H9 (cell line): ENCODE measurements around the gene TRIM28. TPM values are rescaled to one million over a fixed set of nuclear protein-coding genes. Genes with fewer than 3 reads are reported as not detected.
A peak's percentile ranks its signal among the peaks of the same experiment; 100 is the strongest.

Experiments used
- DNase-seq: peaks from one replicate; pipeline ENCODE4 v3.0.0-alpha.2; 2017
- H2AFZ ChIP-seq: one replicate; pipeline ENCODE4 v1.6.1; 2013; ENCODE audit warnings: mild to moderate bottlenecking, low read length, control low read depth, moderate library complexity
- H2AK5ac ChIP-seq: 2 replicates; pipeline ENCODE4 v1.6.1; 2013; ENCODE audit warnings: low read length, control low read depth, mixed read lengths; ENCODE audit not compliant: insufficient read length
- H2BK120ac ChIP-seq: one replicate; pipeline ENCODE4 v1.6.1; 2013; ENCODE audit warnings: low read depth, mild to moderate bottlenecking, low read length, control low read depth, inconsistent platforms; ENCODE audit not compliant: poor library complexity, severe bottlenecking
- H2BK12ac ChIP-seq: 2 replicates; pipeline ENCODE4 v1.6.1; 2013; ENCODE audit warnings: low read length, control low read depth, mixed read lengths, low read depth; ENCODE audit not compliant: insufficient read length
- H2BK15ac ChIP-seq: 2 replicates; pipeline ENCODE4 v1.6.1; 2013; ENCODE audit warnings: low read depth, low read length, control low read depth
- H2BK20ac ChIP-seq: one replicate; pipeline ENCODE4 v1.6.1; 2013; ENCODE audit warnings: low read depth, mild to moderate bottlenecking, low read length, control low read depth, inconsistent platforms; ENCODE audit not compliant: poor library complexity, severe bottlenecking
- H2BK5ac ChIP-seq: 2 replicates; pipeline ENCODE4 v1.6.1; 2013; ENCODE audit warnings: low read length, control low read depth, mixed read lengths; ENCODE audit not compliant: insufficient read length
- H3K14ac ChIP-seq: 2 replicates; pipeline ENCODE4 v1.6.1; 2013; ENCODE audit warnings: low read length, control low read depth; ENCODE audit not compliant: insufficient read depth
- H3K18ac ChIP-seq: 2 replicates; pipeline ENCODE4 v1.6.1; 2013; ENCODE audit warnings: low read depth, mild to moderate bottlenecking, mixed read lengths, low read length, control low read depth; ENCODE audit not compliant: insufficient read length
- H3K23ac ChIP-seq: 2 replicates; pipeline ENCODE4 v1.6.1; 2013; ENCODE audit warnings: low read length, control low read depth, mixed read lengths, low read depth; ENCODE audit not compliant: insufficient read length
- H3K23me2 ChIP-seq: 2 replicates; pipeline ENCODE4 v1.6.1; 2013; ENCODE audit warnings: low read depth, mild to moderate bottlenecking, mixed read lengths, low read length, control low read depth; ENCODE audit not compliant: insufficient read length, poor library complexity, severe bottlenecking
- H3K27ac ChIP-seq: 2 replicates; pipeline ENCODE4 v1.5.1; 2013; ENCODE audit warnings: low read length, control low read depth, mixed read lengths, low read depth; ENCODE audit not compliant: insufficient read length
- H3K27me3 ChIP-seq: 2 replicates; pipeline ENCODE4 v1.6.1; 2013; ENCODE audit warnings: low read length, control low read depth, inconsistent platforms; ENCODE audit not compliant: insufficient read depth
- H3K4ac ChIP-seq: 2 replicates; pipeline ENCODE4 v1.6.1; 2013; ENCODE audit warnings: low read depth, mild to moderate bottlenecking, control low read depth, inconsistent platforms, low read length, moderate library complexity
- H3K4me1 ChIP-seq: 2 replicates; pipeline ENCODE4 v1.6.1; 2013; ENCODE audit warnings: low read length, control low read depth, inconsistent platforms; ENCODE audit not compliant: insufficient read depth
- H3K4me2 ChIP-seq: 2 replicates; pipeline ENCODE4 v1.6.1; 2013; ENCODE audit warnings: low read length, control low read depth, mixed read lengths; ENCODE audit not compliant: insufficient read length, insufficient read depth
- H3K56ac ChIP-seq: 2 replicates; pipeline ENCODE4 v1.6.1; 2013; ENCODE audit warnings: low read depth, mild to moderate bottlenecking, mixed read lengths, low read length, control low read depth; ENCODE audit not compliant: insufficient read length
- H3K79me1 ChIP-seq: 2 replicates; pipeline ENCODE4 v1.6.1; 2013; ENCODE audit warnings: low read depth, mild to moderate bottlenecking, moderate library complexity, low read length, control low read depth, inconsistent platforms; ENCODE audit not compliant: insufficient read depth, poor library complexity, severe bottlenecking
- H3K79me2 ChIP-seq: 2 replicates; pipeline ENCODE4 v1.6.1; 2013; ENCODE audit warnings: low read length, control low read depth, inconsistent platforms; ENCODE audit not compliant: insufficient read depth
- H3K9ac ChIP-seq: 2 replicates; pipeline ENCODE4 v1.6.1; 2013; ENCODE audit warnings: low read length, control low read depth, mixed read lengths; ENCODE audit not compliant: insufficient read length; ENCODE audit errors: extremely low read depth
- H3K9me3 ChIP-seq: one replicate; pipeline ENCODE4 v1.6.1; 2013; ENCODE audit warnings: low read depth, low read length, inconsistent platforms; ENCODE audit not compliant: control insufficient read depth
- H3T11ph ChIP-seq: one replicate; pipeline ENCODE4 v1.6.1; 2013; ENCODE audit warnings: mild to moderate bottlenecking, low read length, control low read depth, inconsistent platforms
- H4K20me1 ChIP-seq: one replicate; pipeline ENCODE4 v1.6.1; 2013; ENCODE audit not compliant: control insufficient read depth, insufficient read length, insufficient read depth
- H4K5ac ChIP-seq: 2 replicates; pipeline ENCODE4 v1.6.1; 2013; ENCODE audit warnings: low read depth, mild to moderate bottlenecking, mixed read lengths, low read length, control low read depth; ENCODE audit not compliant: insufficient read length
- H4K8ac ChIP-seq: replicated peaks from 2 replicates; pipeline ENCODE4 v1.6.1; 2013; ENCODE audit warnings: low read length, control low read depth, mixed read lengths, low read depth; ENCODE audit not compliant: insufficient read length
- H4K91ac ChIP-seq: 2 replicates; pipeline ENCODE4 v1.6.1; 2013; ENCODE audit warnings: low read depth, mild to moderate bottlenecking, moderate library complexity, mixed read lengths, low read length, control low read depth; ENCODE audit not compliant: insufficient read length
- H3K27ac Mint-ChIP-seq, 3 experiments: 2 replicates in 2 of 3; 3 replicates in 1 of 3; pipeline ENCODE4 v1.8.0; 2020 to 2021; ENCODE audit warnings: mixed read lengths in 3 of 3, mild to moderate bottlenecking in 1 of 3, moderate library complexity in 1 of 3
- H3K27me3 Mint-ChIP-seq: 2 replicates; pipeline ENCODE4 v1.8.0; 2021; ENCODE audit warnings: low read depth, mild to moderate bottlenecking, moderate library complexity, mixed read lengths
- H3K36me3 Mint-ChIP-seq, 3 experiments: 2 replicates in 2 of 3; 3 replicates in 1 of 3; pipeline ENCODE4 v1.8.0; 2020 to 2021; ENCODE audit warnings: low read depth in 3 of 3, mixed read lengths in 3 of 3; ENCODE audit not compliant: insufficient read depth in 1 of 3
- H3K4me1 Mint-ChIP-seq, 2 experiments: 2 replicates each; pipeline ENCODE4 v1.8.0; 2020; ENCODE audit warnings: mixed read lengths in 2 of 2
- H3K4me3 Mint-ChIP-seq, 2 experiments: 2 replicates in 1 of 2; 3 replicates in 1 of 2; pipeline ENCODE4 v1.8.0; 2020 to 2021; ENCODE audit warnings: mild to moderate bottlenecking in 2 of 2, mixed read lengths in 2 of 2, moderate library complexity in 1 of 2
- H3K9me3 Mint-ChIP-seq, 2 experiments: 2 replicates in 1 of 2; 3 replicates in 1 of 2; pipeline ENCODE4 v1.8.0; 2020; ENCODE audit warnings: mild to moderate bottlenecking in 2 of 2, mixed read lengths in 2 of 2, moderate library complexity in 1 of 2
- WGBS: extraction: QIAGEN DNeasy Blood & Tissue Kit; methylation state at CpG from one replicate; pipeline ENCODE4 v1.1.7; 2013; ENCODE audit warnings: missing lambda C conversion rate, low lambda C conversion rate, mixed read lengths; ENCODE audit not compliant: insufficient read length; ENCODE audit errors: extremely low coverage; 5-methylcytosine and 5-hydroxymethylcytosine counted together
- total RNA-seq: library from RNA; stranded (reverse); gene quantifications from 2 replicates; pipeline ENCODE4 v1.2.1, GENCODE V29; 2021
- TF ChIP-seq, protein P1 (sequence below): fragments of 200-600 bp; sonication (generic); conservative IDR thresholded peaks from 3 replicates; pipeline ENCODE4 v1.8.0; 2021; ENCODE audit warnings: antibody characterized with exemption, mild to moderate bottlenecking

The TRIM28 gene
- total RNA-seq, 1 experiment from 2014 or later = 1,084 TPM

- H3K56ac ChIP-seq = no peak overlapping the region
- H3K4me3 Mint-ChIP-seq = peak overlapping the region in 1 of 2 experiments; percentile 25; a peak in 1 of 5 replicates
- no peak overlapping the region for H3K18ac ChIP-seq
- no peak overlapping the region for H3K27ac ChIP-seq
- H2BK12ac ChIP-seq = no peak overlapping the region
- peaks cover under 1% of the 10 kb centered on the region; the same call in 1 of the 2 replicates for H3K79me2 ChIP-seq
- no peak overlapping the region for H4K8ac ChIP-seq
- H4K91ac ChIP-seq = no peak overlapping the region
- H2AK5ac ChIP-seq = no peak overlapping the region
- H3K27me3 Mint-ChIP-seq = peaks cover 5% of the 10 kb centered on the region
- H4K20me1 ChIP-seq = no peaks in the 10 kb centered on the region
- H3T11ph ChIP-seq = no peak overlapping the region
- H3K4me1 Mint-ChIP-seq = peaks cover 42% of the 10 kb centered on the region in 2 experiments
- no peaks in the 10 kb centered on the region for H3K27me3 ChIP-seq
- H3K9ac ChIP-seq = no peak overlapping the region
- H3K79me1 ChIP-seq = no peaks in the 10 kb centered on the region
- H2BK15ac ChIP-seq = no peak overlapping the region
- TF ChIP-seq, protein P1, sequence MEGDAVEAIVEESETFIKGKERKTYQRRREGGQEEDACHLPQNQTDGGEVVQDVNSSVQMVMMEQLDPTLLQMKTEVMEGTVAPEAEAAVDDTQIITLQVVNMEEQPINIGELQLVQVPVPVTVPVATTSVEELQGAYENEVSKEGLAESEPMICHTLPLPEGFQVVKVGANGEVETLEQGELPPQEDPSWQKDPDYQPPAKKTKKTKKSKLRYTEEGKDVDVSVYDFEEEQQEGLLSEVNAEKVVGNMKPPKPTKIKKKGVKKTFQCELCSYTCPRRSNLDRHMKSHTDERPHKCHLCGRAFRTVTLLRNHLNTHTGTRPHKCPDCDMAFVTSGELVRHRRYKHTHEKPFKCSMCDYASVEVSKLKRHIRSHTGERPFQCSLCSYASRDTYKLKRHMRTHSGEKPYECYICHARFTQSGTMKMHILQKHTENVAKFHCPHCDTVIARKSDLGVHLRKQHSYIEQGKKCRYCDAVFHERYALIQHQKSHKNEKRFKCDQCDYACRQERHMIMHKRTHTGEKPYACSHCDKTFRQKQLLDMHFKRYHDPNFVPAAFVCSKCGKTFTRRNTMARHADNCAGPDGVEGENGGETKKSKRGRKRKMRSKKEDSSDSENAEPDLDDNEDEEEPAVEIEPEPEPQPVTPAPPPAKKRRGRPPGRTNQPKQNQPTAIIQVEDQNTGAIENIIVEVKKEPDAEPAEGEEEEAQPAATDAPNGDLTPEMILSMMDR = no peak
- H3K4me2 ChIP-seq = no peak overlapping the region
- no peak overlapping the region for H2BK20ac ChIP-seq
- no peaks in the 10 kb centered on the region; a peak in 3 of 7 replicates for H3K36me3 Mint-ChIP-seq
- H3K14ac ChIP-seq = no peak overlapping the region
- no peak overlapping the region for H2AFZ ChIP-seq
- peaks cover 0 to 3% of the 10 kb centered on the region in 2 experiments; a peak in 1 of 5 replicates for H3K9me3 Mint-ChIP-seq
- WGBS = no CpG with 5 or more reads among the region's 3 CpGs
- peaks cover 19% of the 10 kb centered on the region for H3K23me2 ChIP-seq
- H2BK5ac ChIP-seq = no peak overlapping the region
- H3K9me3 ChIP-seq = no peaks in the 10 kb centered on the region
- H3K27ac Mint-ChIP-seq = peak overlapping the region; percentile 21 to 93 (median 78)
- no peak overlapping the region for H4K5ac ChIP-seq
- peak; percentile 48 for DNase-seq
- H2BK120ac ChIP-seq = no peak overlapping the region
- H3K4ac ChIP-seq = no peak overlapping the region
- H3K4me1 ChIP-seq = peaks cover 6% of the 10 kb centered on the region; the same call in 1 of the 2 replicates
- H3K23ac ChIP-seq = no peak overlapping the region
Measured at GRCh38 chr19:58522709-58523108, 21.2 kb upstream of the TRIM28 start.
